Measurements from ENCODE around the gene ADAP1. TPM values are rescaled to one million over a fixed set of nuclear protein-coding genes. Genes with fewer than 3 reads are reported as not detected.

ADAP1 gene
- total RNA-seq, 1 donor: 1.3 TPM

- no peak overlapping the region for H3K4me3 ChIP-seq (ENCODE audit: low read depth, low read length)
- DNase-seq (ENCODE audit: low read depth): no peak
- no peak for TF ChIP-seq CTCF (IDR thresholded peaks at IDR 0.05; ENCODE audit: insufficient read depth, low read depth, low read length)
These were observed 105.3 kb downstream of the ADAP1 start for GRCh38 chr7:849145-849544.

Other genes starting within 250 kb of the ADAP1 start
- 30.0 and 32.8 TPM in 2 replicates for gene DNAAF5, start 228.0 kb downstream of the ADAP1 start, total RNA-seq
- 16.4 and 23.8 TPM in 2 replicates for gene PRKAR1B, start 227.4 kb downstream of the ADAP1 start, total RNA-seq
- gene SUN1, start 122.2 kb downstream of the ADAP1 start, total RNA-seq: 73.4 and 85.4 TPM in 2 replicates
- 15.1 and 22.5 TPM in 2 replicates for gene GET4, start 78.1 kb downstream of the ADAP1 start, total RNA-seq
- gene COX19, start 20.9 kb upstream of the ADAP1 start, total RNA-seq: 7.4 and 8.2 TPM in 2 replicates
- gene CYP2W1, start 28.5 kb upstream of the ADAP1 start, total RNA-seq: under 0.01 TPM in 1 of 2 replicates, not detected in the other
- gene GPR146, start 89.9 kb upstream of the ADAP1 start, total RNA-seq: under 0.01 TPM in 1 of 2 replicates, not detected in the other
- 1.9 and 2.6 TPM in 2 replicates for gene GPER1, start 133.4 kb upstream of the ADAP1 start, total RNA-seq
- 11.7 and 17.4 TPM in 2 replicates for gene ZFAND2A, start 205.5 kb upstream of the ADAP1 start, total RNA-seq

All from fibroblast of villous mesenchyme (primary cell).